ENCODE measurements around the gene SYN1. TPM values are rescaled to one million over a fixed set of nuclear protein-coding genes. Genes with fewer than 3 reads are reported as not detected.
A peak's percentile ranks its signal among the peaks of the same experiment; 100 is the strongest.

SYN1 gene
- total and polyA plus RNA-seq, 12 donors: 0.12 to 16.5 (median 3.8) TPM; not detected in 1

DNA sequence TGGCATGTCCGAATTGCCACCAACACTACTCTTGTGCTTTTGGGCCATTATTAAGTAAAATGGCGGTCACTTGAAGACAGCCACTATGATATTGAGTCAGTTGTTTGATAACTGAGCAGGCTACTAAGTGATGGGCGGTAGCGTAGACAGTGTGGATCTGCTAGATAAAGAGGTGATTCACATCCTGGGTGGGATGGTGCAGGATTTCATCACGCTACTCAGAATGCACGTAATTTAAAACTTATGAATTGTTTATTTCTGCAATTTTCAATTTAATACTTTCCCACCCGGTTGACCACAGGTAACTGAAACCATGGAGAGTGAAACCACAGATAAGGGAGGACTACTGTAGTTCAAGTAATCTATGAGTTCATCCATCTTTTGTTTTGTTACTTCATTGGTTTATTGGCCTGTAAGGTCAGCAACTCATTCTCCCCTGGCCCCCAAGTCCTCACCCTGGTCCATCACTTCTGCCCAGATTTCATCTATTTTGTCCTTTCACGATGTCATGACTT is 55.8 kb downstream of the SYN1 start:
- Histone ChIP-seq H3K36me3 (replicated peaks in 1 of 2) (peaks cover 0 to 33% of the 10 kb centered on the region in 2 donors), H3K27me3 (no peaks in the 10 kb centered on the region), H3K4me3 (no peak overlapping the region), H3K27ac (no peak overlapping the region), H3K9me3 (replicated peaks in 1 of 3) (no peaks in the 10 kb centered on the region), H3K4me1 (replicated peaks in 1 of 2) (no peaks in the 10 kb centered on the region)
- TF ChIP-seq POLR2A (IDR thresholded peaks at IDR 0.05): no peak
- TF ChIP-seq, protein P1, sequence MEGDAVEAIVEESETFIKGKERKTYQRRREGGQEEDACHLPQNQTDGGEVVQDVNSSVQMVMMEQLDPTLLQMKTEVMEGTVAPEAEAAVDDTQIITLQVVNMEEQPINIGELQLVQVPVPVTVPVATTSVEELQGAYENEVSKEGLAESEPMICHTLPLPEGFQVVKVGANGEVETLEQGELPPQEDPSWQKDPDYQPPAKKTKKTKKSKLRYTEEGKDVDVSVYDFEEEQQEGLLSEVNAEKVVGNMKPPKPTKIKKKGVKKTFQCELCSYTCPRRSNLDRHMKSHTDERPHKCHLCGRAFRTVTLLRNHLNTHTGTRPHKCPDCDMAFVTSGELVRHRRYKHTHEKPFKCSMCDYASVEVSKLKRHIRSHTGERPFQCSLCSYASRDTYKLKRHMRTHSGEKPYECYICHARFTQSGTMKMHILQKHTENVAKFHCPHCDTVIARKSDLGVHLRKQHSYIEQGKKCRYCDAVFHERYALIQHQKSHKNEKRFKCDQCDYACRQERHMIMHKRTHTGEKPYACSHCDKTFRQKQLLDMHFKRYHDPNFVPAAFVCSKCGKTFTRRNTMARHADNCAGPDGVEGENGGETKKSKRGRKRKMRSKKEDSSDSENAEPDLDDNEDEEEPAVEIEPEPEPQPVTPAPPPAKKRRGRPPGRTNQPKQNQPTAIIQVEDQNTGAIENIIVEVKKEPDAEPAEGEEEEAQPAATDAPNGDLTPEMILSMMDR (IDR thresholded peaks at IDR 0.05): no peak
- intact Hi-C loops (cut with DNase I): loop anchor here in 1 of 2 donors (10.0 kb wide), 1 partner anchor 81 kb away; no protein-coding TSS in a partner anchor
- WGBS, 4 donors: 59 to 71% (median 68%) methylated on average over 8 of the region's 8 CpGs
- no peak for DNase-seq

DNA sequence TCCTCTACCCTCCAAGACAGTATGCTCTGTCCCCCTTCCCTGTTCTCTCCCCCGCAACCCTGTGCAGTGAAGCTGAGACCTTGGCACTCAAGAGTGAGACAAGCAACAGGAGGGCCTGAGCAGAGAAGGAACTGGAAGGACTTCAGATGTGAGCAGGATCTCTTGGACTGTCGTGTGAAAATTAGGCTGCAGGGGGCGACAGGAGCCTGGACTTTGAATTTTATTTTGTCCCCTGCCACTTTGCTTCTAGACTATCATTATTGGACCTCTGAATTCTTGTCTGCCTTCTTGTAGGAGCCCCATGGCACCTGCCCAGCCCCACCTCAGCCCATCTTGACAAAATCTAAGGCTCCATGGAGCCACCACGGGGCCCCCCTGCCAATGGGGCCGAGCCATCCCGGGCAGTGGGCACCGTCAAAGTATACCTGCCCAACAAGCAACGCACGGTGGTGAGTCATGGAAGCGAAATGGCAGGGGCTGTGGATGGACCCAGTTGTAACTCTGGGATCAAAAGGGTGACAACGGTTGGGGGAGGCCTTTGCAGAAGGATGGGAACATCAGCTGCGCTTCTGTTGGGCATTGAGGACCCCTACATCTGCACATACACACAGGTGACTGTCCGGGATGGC is 56.9 kb downstream of the SYN1 start:
- peaks cover 0 to 24% of the 10 kb centered on the region in 2 donors for H3K36me3 ChIP-seq (replicated peaks in 1 of 2)
- H3K4me1 ChIP-seq (replicated peaks in 1 of 2): no peaks in the 10 kb centered on the region
- TF ChIP-seq, protein P1 (IDR thresholded peaks at IDR 0.05): peak in 5 of 6 experiments; percentile 15 to 40 (median 36)
- TF ChIP-seq POLR2A (IDR thresholded peaks at IDR 0.05): no peak
- 68 to 75% (median 72%) methylated on average over 5 to 13 of the region's 13 CpGs for WGBS, 4 donors
- no peak for DNase-seq
- no peaks in the 10 kb centered on the region for H3K9me3 ChIP-seq (replicated peaks in 1 of 3)
- no peaks in the 10 kb centered on the region for H3K27me3 ChIP-seq
- no peak overlapping the region for H3K27ac ChIP-seq
- no peak overlapping the region for H3K4me3 ChIP-seq
- intact Hi-C loops (cut with DNase I): loop anchor here in 1 of 2 donors (10.0 kb wide), 1 partner anchor 82 kb away; no protein-coding TSS in a partner anchor

- Histone ChIP-seq H3K4me3 (peak overlapping the region in 2 of 4 donors; percentile 52 to 63), H3K27me3 (no peaks in the 10 kb centered on the region), H3K4me1 (replicated peaks in 1 of 2) (no peaks in the 10 kb centered on the region), H3K9me3 (replicated peaks in 1 of 3) (no peaks in the 10 kb centered on the region), H3K36me3 (replicated peaks in 1 of 2) (peaks cover 0 to 14% of the 10 kb centered on the region in 2 donors), H3K27ac (peak overlapping the region in 3 of 5 donors; percentile 83 to 99 (median 95))
- no peak for TF ChIP-seq POLR2A (IDR thresholded peaks at IDR 0.05)
- TF ChIP-seq, protein P1 (IDR thresholded peaks at IDR 0.05): no peak
- 4 to 39% (median 18%) methylated on average over 5 to 9 of the region's 9 CpGs for WGBS, 4 donors
- DNase-seq: no peak
- intact Hi-C loops (cut with DNase I): loop anchor here in 1 of 2 donors (10.0 kb wide), 1 partner anchor 83 kb away; no protein-coding TSS in a partner anchor
These were observed 58.0 kb downstream of the SYN1 start for GRCh38 chrX:47561659-47562151.

GRCh38 chrX:47560934-47561658 is 58.6 kb downstream of the SYN1 start, which contains the start of gene ARAF:
Gene ARAF (plus strand): TSS chrX:47561205. CDS start chrX:47562968, 1,763 bp downstream.
- peak; percentile 28 to 40 for TF ChIP-seq POLR2A (IDR thresholded peaks at IDR 0.05)
- TF ChIP-seq, protein P1 (IDR thresholded peaks at IDR 0.05): no peak
- Histone ChIP-seq H3K27me3 (no peaks in the 10 kb centered on the region), H3K4me1 (replicated peaks in 1 of 2) (no peaks in the 10 kb centered on the region), H3K9me3 (replicated peaks in 1 of 3) (no peaks in the 10 kb centered on the region), H3K27ac (peak within 1 kb of the TSS; percentile 81 to 99 (median 95)), H3K4me3 (peak within 1 kb of the TSS in 3 of 4 donors; percentile 52 to 63 (median 56)), H3K36me3 (replicated peaks in 1 of 2) (peaks cover 0 to 11% of the 10 kb centered on the region in 2 donors)
- peak; percentile 97 to 100 (median 99) for DNase-seq
- 0 to 39% (median 14%) methylated on average over 4 to 59 of the region's 59 CpGs for WGBS, 4 donors
- intact Hi-C loops (cut with DNase I): loop anchor here in 1 of 2 donors (10.0 kb wide), 1 partner anchor 84 kb away; no protein-coding TSS in a partner anchor
